Retinal pigment epithelial cell (primary cell): ENCODE results near the gene CARD19.

Experiments used
- DNase-seq: peaks from one replicate; pipeline ENCODE4 v3.0.0-alpha.2; 2010; ENCODE audit warnings: low read depth
- H3K4me3 ChIP-seq: 2 replicates; pipeline ENCODE4 v1.5.1; 2011; ENCODE audit warnings: mild to moderate bottlenecking, low read length, control low read depth, moderate library complexity
- TF ChIP-seq, protein P1 (sequence below): conservative IDR thresholded peaks from 2 replicates; pipeline ENCODE4 v1.5.1; 2011; ENCODE audit warnings: low read depth, low read length, control low read depth, inconsistent platforms

Gene CARD19

DNA sequence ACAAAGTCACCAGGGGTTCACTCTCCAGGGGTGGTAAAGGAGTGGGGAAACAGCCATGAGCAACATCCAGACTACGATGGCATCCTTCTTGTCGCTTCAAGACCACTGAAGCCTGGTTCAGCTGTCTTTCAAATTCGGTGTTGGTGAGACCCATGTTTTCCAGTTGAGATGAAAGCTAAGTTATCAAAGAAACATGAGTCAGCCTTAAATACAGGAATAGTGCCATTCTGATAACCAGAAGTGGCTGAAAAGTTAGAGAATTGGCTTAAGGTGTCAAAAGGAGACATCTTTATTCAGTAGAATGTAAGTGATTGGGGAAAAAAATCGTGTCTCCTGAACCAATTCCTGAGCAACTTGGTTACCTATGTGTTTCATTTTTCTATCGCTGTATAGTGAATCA is 7.0 kb upstream of the CARD19 start:
- H3K4me3 ChIP-seq: no peak overlapping the region
- TF ChIP-seq, protein P1, sequence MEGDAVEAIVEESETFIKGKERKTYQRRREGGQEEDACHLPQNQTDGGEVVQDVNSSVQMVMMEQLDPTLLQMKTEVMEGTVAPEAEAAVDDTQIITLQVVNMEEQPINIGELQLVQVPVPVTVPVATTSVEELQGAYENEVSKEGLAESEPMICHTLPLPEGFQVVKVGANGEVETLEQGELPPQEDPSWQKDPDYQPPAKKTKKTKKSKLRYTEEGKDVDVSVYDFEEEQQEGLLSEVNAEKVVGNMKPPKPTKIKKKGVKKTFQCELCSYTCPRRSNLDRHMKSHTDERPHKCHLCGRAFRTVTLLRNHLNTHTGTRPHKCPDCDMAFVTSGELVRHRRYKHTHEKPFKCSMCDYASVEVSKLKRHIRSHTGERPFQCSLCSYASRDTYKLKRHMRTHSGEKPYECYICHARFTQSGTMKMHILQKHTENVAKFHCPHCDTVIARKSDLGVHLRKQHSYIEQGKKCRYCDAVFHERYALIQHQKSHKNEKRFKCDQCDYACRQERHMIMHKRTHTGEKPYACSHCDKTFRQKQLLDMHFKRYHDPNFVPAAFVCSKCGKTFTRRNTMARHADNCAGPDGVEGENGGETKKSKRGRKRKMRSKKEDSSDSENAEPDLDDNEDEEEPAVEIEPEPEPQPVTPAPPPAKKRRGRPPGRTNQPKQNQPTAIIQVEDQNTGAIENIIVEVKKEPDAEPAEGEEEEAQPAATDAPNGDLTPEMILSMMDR: no peak
- no peak for DNase-seq

DNA sequence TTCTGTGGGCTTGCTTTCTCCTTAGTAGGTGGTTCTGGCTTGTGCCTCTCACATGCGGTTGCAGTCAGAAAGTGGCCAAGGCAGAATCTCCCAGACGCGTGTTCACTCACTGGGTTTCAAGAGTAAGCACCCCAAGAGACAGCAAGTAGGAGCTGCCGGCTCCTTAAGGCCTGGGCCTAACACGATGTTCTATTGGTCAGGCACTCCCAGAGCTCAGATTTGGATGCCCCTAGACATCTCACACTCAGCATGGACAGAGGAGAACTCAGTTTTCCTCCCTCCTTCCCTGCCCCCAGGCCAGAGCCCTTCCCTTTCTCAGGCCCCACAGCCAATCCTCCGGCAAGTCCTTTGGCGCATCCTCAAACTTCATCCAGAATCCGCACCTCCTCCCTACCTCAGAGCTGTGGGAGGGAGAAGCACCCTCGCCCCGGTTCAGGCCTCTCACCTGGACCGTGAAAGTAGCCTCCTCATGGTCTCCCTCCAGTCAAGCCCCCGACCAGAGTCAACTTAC is 6.5 kb upstream of the CARD19 start:
- no peak overlapping the region for H3K4me3 ChIP-seq
- no peak for DNase-seq
- TF ChIP-seq, protein P1: no peak

DNA sequence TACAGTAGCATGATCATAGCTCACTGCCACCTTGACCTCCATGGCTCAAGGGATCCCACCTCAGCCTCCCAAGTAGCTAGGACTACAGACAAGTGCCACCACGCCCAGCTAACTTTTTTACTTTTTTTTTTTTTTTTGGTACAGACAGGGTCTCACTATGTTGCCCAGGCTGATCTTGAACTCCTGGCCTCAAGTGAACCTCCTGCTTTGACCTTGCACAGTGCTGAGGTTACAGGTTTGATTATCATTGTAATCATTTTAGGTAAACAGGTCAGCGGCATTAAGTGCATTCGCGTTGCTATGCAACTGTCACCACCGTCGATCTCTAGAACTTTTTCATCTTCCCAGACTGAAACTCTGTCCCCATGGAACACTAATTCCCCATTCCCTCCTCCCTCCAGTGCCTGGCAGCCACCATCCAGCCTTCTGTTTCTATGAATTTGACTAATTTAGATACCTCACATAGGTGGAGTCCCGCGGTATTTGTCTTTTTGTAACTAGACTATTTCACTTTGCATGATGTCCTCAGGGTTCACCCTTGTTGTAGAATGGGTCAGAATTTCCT is 5.8 kb upstream of the CARD19 start:
- TF ChIP-seq, protein P1: no peak
- no peak for DNase-seq

DNA sequence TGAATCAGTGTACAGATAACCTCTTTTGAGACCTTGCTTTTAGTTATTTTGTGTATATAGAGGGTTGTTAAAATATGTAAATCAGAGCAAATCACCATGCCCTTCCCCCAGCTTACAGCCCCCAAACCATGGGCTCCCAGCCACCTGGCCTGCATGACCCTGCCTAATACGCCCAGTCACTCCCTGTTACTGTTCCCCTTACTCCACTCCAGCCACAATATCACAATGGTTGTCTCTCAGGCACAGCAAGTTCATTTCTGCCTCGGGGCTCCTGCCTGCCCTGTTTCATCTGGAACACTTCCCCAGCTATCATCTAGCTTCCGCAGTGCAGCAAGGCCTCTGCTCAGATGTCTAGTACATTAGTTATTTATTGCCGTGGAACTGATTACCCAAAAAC is 5.0 kb upstream of the CARD19 start:
- H3K4me3 ChIP-seq: no peak overlapping the region
- TF ChIP-seq, protein P1: no peak
- no peak for DNase-seq

More for the DNA sequence above, 5.8 kb upstream of the CARD19 start:
- no peak overlapping the region for H3K4me3 ChIP-seq

DNA sequence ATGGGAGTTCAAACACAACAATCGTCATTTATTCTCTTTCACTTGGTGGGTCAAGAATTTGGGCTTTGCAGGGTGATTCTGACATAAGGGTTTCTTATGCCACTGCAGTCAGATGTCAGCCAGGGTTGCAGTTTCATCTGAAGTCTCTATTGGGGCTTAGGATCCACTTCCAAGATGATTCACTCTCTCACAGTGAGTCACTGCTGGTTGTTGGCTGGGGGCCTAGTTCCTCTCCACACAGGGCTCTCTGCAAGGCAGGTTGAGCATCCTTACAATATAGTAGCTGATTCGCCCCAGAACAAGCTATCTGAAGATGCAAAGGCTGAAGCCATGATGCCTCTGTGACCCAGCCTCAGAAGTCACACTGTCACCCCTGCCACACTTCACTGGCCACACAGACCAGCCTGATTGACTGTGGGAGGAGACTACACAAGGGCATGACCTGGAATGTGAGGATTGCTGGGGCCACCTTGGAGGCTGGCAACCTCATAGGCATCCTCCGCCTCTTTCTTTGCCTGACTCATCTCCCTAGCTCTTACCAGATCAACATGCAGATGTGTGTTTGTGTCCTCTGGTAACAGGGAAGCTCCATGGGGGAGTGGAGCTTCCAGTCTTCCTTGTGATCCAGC is 4.5 kb upstream of the CARD19 start:
- TF ChIP-seq, protein P1: no peak
- DNase-seq: peak; percentile 56
- H3K4me3 ChIP-seq: no peak overlapping the region

DNA sequence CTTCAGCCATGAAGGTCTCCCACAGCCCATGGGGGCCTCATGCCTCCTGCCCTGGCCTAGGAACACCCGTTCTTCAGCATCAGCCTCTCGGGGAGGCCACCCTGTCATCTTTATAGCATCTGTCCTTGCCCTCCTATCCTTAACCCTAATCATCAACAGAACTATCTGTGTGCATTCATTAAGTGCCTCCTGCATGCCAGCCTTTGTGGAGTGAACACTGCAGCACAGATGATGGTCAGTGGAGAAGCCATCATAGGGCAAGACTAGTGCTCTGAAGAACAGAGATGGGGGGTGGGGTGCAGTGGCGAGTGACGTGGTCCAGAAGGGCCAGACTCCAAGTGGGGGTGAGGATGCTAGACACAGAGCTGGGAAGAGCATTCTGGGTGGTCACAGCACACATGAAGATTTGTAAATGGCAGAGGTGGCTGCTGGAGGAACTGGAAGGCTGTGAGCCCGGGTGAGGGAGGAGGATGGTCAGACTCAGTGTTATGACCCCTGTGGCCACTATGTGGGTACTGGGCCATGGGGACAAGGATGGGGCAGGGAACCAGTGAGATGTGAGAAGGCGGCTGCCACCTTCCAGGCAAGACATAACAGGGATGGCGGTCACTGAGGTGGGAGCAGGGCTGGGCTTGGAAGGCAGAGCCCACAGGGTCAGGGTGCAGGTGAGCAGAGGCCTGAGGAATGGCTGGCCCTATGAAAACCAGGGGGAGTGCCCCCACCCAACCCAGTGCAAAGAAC is 3.6 kb upstream of the CARD19 start:
- DNase-seq: no peak
- no peak overlapping the region for H3K4me3 ChIP-seq
- TF ChIP-seq, protein P1: no peak
